ENCODE data around the gene POC5. TPM values are rescaled to one million over a fixed set of nuclear protein-coding genes. Genes with fewer than 3 reads are reported as not detected.

POC5 gene
- total and polyA plus RNA-seq, 2 experiments from 2014 or later = 16.2 to 25.9 TPM

DNA sequence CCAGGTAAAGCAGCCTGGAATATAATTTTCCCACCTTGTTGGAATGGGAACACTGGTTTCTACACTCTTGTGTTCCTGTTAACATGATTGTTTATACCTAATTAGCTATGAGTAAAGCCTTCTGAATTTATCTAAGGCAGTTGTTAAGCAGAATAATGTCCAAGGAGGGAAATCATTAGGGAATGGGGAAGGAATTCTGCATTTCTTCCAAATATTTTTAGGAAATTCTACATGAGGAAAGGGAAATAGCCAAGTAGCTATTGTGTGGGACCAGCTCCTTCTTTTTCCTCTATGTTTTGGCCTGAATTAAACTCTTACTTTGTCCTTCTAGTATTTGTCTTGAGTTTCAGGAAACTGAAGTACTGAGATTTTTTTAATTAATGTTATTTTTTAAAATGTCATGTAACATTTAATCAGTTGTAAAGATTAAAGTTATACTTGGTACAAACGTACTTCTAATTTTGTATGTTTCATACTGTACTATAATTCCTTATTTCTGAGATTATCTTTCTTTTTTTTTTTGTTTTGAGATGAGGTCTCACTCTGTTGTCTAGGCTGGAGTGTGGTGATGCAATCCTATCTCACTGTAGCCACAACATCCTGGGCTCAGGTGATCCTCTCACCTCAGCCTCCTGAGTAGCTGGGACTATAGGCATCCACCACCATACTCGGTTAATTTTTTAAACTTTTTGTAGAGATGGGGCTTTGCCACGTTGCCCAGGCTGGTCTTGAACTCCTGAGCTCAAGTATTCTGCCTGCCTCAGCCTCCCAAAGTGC, 77.5 kb downstream of the POC5 start:
- no peaks in the 10 kb centered on the region for H3K36me3 ChIP-seq (ENCODE audit: insufficient read depth)
- H3F3A ChIP-seq (replicated peaks; ENCODE audit: low read depth) = no peaks in the 10 kb centered on the region
- no peak for TF ChIP-seq JUNB (IDR thresholded peaks at IDR 0.05; ENCODE audit: unreplicated experiment)
- TF ChIP-seq, protein P1, sequence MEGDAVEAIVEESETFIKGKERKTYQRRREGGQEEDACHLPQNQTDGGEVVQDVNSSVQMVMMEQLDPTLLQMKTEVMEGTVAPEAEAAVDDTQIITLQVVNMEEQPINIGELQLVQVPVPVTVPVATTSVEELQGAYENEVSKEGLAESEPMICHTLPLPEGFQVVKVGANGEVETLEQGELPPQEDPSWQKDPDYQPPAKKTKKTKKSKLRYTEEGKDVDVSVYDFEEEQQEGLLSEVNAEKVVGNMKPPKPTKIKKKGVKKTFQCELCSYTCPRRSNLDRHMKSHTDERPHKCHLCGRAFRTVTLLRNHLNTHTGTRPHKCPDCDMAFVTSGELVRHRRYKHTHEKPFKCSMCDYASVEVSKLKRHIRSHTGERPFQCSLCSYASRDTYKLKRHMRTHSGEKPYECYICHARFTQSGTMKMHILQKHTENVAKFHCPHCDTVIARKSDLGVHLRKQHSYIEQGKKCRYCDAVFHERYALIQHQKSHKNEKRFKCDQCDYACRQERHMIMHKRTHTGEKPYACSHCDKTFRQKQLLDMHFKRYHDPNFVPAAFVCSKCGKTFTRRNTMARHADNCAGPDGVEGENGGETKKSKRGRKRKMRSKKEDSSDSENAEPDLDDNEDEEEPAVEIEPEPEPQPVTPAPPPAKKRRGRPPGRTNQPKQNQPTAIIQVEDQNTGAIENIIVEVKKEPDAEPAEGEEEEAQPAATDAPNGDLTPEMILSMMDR (conservative IDR thresholded peaks at IDR 0.05; ENCODE audit: low read depth in 2 of 2) = no peak
- no peak for TF ChIP-seq STAT1 (IDR thresholded peaks at IDR 0.05; ENCODE audit: unreplicated experiment)
- H3K9me2 ChIP-seq (ENCODE audit: insufficient read depth) = no peaks in the 10 kb centered on the region
- DNase-seq (ENCODE audit: low spot score) (no peak), ATAC-seq (no peak)
- Mint-ChIP-seq H3K4me3 (no peak overlapping the region), H3K27ac (no peak overlapping the region), H3K36me3 (ENCODE audit: low read depth) (no peaks in the 10 kb centered on the region), H3K27me3 (ENCODE audit: insufficient read depth, low read depth, poor library complexity) (peaks cover 3% of the 10 kb centered on the region), H3K4me1 (peaks cover 4% of the 10 kb centered on the region; the same call in 1 of the 3 replicates), H3K9me3 (peaks cover 2% of the 10 kb centered on the region; the same call in 1 of the 3 replicates)
- H4K20me1 ChIP-seq (replicated peaks; ENCODE audit: insufficient read depth) = no peaks in the 10 kb centered on the region
- H3K27me3 ChIP-seq (ENCODE audit: insufficient read depth) = no peaks in the 10 kb centered on the region
- H3K4me2 ChIP-seq = no peak overlapping the region
- H3K79me2 ChIP-seq (replicated peaks; ENCODE audit: insufficient read depth) = no peaks in the 10 kb centered on the region
- H3K4me1 ChIP-seq (ENCODE audit: insufficient read depth) = no peaks in the 10 kb centered on the region
- H3K4me3 ChIP-seq = no peak overlapping the region
- no peak overlapping the region for H2AFZ ChIP-seq
- H3K27ac ChIP-seq (ENCODE audit: low read depth) = no peak overlapping the region

DNA sequence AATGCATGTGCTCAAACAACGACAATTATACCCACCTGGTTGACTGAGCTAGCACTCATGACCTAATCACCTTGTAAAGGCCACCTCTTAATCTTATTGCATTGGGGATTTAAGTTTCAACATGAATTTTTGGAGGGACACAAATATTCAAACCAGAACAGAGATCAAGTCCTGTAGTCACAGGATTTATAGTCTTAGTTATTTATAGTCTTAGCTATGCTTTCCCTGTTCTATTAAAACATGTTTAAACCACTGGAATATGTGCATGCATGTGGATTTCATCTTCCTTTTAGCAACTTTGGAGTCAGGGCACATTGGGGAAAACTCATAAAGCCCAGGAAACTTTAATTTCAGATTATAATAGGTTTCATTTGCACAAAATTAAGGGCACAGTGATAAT, 79.3 kb downstream of the POC5 start:
- no peak overlapping the region for H3K4me2 ChIP-seq
- no peak overlapping the region for H3K4me3 ChIP-seq
- H3K27ac ChIP-seq (ENCODE audit: low read depth) = no peak overlapping the region
- no peaks in the 10 kb centered on the region for H4K20me1 ChIP-seq (replicated peaks; ENCODE audit: insufficient read depth)
- DNase-seq (ENCODE audit: low spot score) (no peak), ATAC-seq (no peak)
- no peaks in the 10 kb centered on the region for H3F3A ChIP-seq (replicated peaks; ENCODE audit: low read depth)
- H3K9me3 Mint-ChIP-seq = peaks cover 2% of the 10 kb centered on the region; the same call in 1 of the 3 replicates
- no peaks in the 10 kb centered on the region for H3K9me2 ChIP-seq (ENCODE audit: insufficient read depth)
- no peaks in the 10 kb centered on the region for H3K79me2 ChIP-seq (replicated peaks; ENCODE audit: insufficient read depth)
- no peak overlapping the region for H3K27ac Mint-ChIP-seq
- peaks cover 3% of the 10 kb centered on the region for H3K27me3 Mint-ChIP-seq (ENCODE audit: insufficient read depth, low read depth, poor library complexity)
- no peak overlapping the region for H3K4me3 Mint-ChIP-seq
- H3K27me3 ChIP-seq (ENCODE audit: insufficient read depth) = no peaks in the 10 kb centered on the region
- H3K36me3 Mint-ChIP-seq (ENCODE audit: low read depth) = no peaks in the 10 kb centered on the region
- H3K4me1 Mint-ChIP-seq = peaks cover 4% of the 10 kb centered on the region; the same call in 1 of the 3 replicates
- no peaks in the 10 kb centered on the region for H3K4me1 ChIP-seq (ENCODE audit: insufficient read depth)
- no peak overlapping the region for H2AFZ ChIP-seq
- H3K36me3 ChIP-seq (ENCODE audit: insufficient read depth) = no peaks in the 10 kb centered on the region
- TF ChIP-seq CREB1 (CRISPR knock-in tag; IDR thresholded peaks at IDR 0.05; ENCODE audit: low read depth) (no peak), STAT1 (IDR thresholded peaks at IDR 0.05; ENCODE audit: unreplicated experiment) (no peak), JUNB (IDR thresholded peaks at IDR 0.05; ENCODE audit: unreplicated experiment) (no peak), NANOG (IDR thresholded peaks at IDR 0.05; ENCODE audit: borderline replicate concordance) (no peak), ZNF114 (CRISPR knock-in tag; IDR thresholded peaks at IDR 0.05) (no peak), EZH2 (IDR thresholded peaks at IDR 0.05; ENCODE audit: low read depth, unreplicated experiment) (no peak), POLR2AphosphoS5 (IDR thresholded peaks at IDR 0.05; ENCODE audit: low read depth) (no peak), EZH2phosphoT487 (IDR thresholded peaks at IDR 0.05; ENCODE audit: unreplicated experiment) (no peak), ZNF331 (CRISPR knock-in tag; IDR thresholded peaks at IDR 0.05; ENCODE audit: low read depth) (no peak)
- TF ChIP-seq, protein P2, sequence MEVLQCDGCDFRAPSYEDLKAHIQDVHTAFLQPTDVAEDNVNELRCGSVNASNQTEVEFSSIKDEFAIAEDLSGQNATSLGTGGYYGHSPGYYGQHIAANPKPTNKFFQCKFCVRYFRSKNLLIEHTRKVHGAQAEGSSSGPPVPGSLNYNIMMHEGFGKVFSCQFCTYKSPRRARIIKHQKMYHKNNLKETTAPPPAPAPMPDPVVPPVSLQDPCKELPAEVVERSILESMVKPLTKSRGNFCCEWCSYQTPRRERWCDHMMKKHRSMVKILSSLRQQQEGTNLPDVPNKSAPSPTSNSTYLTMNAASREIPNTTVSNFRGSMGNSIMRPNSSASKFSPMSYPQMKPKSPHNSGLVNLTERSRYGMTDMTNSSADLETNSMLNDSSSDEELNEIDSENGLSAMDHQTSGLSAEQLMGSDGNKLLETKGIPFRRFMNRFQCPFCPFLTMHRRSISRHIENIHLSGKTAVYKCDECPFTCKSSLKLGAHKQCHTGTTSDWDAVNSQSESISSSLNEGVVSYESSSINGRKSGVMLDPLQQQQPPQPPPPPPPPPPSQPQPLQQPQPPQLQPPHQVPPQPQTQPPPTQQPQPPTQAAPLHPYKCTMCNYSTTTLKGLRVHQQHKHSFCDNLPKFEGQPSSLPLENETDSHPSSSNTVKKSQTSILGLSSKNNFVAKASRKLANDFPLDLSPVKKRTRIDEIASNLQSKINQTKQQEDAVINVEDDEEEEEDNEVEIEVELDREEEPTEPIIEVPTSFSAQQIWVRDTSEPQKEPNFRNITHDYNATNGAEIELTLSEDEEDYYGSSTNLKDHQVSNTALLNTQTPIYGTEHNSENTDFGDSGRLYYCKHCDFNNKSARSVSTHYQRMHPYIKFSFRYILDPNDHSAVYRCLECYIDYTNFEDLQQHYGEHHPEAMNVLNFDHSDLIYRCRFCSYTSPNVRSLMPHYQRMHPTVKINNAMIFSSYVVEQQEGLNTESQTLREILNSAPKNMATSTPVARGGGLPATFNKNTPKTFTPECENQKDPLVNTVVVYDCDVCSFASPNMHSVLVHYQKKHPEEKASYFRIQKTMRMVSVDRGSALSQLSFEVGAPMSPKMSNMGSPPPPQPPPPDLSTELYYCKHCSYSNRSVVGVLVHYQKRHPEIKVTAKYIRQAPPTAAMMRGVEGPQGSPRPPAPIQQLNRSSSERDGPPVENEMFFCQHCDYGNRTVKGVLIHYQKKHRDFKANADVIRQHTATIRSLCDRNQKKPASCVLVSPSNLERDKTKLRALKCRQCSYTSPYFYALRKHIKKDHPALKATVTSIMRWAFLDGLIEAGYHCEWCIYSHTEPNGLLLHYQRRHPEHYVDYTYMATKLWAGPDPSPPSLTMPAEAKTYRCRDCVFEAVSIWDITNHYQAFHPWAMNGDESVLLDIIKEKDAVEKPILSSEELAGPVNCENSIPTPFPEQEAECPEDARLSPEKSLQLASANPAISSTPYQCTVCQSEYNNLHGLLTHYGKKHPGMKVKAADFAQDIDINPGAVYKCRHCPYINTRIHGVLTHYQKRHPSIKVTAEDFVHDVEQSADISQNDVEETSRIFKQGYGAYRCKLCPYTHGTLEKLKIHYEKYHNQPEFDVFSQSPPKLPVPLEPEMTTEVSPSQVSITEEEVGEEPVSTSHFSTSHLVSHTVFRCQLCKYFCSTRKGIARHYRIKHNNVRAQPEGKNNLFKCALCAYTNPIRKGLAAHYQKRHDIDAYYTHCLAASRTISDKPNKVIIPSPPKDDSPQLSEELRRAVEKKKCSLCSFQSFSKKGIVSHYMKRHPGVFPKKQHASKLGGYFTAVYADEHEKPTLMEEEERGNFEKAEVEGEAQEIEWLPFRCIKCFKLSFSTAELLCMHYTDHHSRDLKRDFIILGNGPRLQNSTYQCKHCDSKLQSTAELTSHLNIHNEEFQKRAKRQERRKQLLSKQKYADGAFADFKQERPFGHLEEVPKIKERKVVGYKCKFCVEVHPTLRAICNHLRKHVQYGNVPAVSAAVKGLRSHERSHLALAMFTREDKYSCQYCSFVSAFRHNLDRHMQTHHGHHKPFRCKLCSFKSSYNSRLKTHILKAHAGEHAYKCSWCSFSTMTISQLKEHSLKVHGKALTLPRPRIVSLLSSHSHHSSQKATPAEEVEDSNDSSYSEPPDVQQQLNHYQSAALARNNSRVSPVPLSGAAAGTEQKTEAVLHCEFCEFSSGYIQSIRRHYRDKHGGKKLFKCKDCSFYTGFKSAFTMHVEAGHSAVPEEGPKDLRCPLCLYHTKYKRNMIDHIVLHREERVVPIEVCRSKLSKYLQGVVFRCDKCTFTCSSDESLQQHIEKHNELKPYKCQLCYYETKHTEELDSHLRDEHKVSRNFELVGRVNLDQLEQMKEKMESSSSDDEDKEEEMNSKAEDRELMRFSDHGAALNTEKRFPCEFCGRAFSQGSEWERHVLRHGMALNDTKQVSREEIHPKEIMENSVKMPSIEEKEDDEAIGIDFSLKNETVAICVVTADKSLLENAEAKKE (CRISPR knock-in tag; IDR thresholded peaks at IDR 0.05) = no peak
- TF ChIP-seq, protein P3, sequence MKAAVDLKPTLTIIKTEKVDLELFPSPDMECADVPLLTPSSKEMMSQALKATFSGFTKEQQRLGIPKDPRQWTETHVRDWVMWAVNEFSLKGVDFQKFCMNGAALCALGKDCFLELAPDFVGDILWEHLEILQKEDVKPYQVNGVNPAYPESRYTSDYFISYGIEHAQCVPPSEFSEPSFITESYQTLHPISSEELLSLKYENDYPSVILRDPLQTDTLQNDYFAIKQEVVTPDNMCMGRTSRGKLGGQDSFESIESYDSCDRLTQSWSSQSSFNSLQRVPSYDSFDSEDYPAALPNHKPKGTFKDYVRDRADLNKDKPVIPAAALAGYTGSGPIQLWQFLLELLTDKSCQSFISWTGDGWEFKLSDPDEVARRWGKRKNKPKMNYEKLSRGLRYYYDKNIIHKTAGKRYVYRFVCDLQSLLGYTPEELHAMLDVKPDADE (IDR thresholded peaks at IDR 0.05) = no peak

All from GM23338 (cell line).